HepG2 (cell line): ENCODE data around the gene RPLP2. TPM values are rescaled to one million over a fixed set of nuclear protein-coding genes. Genes with fewer than 3 reads are reported as not detected.
A peak's percentile ranks its signal among the peaks of the same experiment; 100 is the strongest.

Experiments used
- ATF5 ChIP-seq: sonication (generic); formaldehyde crosslinking; IDR thresholded peaks from 2 replicates; pipeline ENCODE4 v1.4.0; 2020; ENCODE audit warnings: mild to moderate bottlenecking, low read depth, missing genetic modification reagents
- BRCA1 ChIP-seq: sonication (generic); formaldehyde crosslinking; IDR thresholded peaks from 2 replicates; pipeline ENCODE4 v1.4.0; 2020; ENCODE audit warnings: missing genetic modification reagents
- DNMT3B ChIP-seq: conservative IDR thresholded peaks from 2 replicates; pipeline ENCODE4 v1.6.1; 2016; ENCODE audit warnings: missing biosample characterization, control low read depth
- FOSL1 ChIP-seq: sonication (generic); formaldehyde crosslinking; IDR thresholded peaks from 2 replicates; pipeline ENCODE4 v1.9.0; 2021; ENCODE audit warnings: missing genetic modification reagents, borderline replicate concordance
- HMG20A ChIP-seq: IDR thresholded peaks from 2 replicates; pipeline ENCODE4 v1.6.1; 2016; ENCODE audit warnings: borderline replicate concordance
- IKZF5 ChIP-seq: IDR thresholded peaks from 2 replicates; pipeline ENCODE4 v1.6.1; 2018; ENCODE audit warnings: missing genetic modification reagents, mild to moderate bottlenecking, missing compliant biosample characterization
- RFX3 ChIP-seq: IDR thresholded peaks from 2 replicates; pipeline ENCODE4 v1.6.1; 2016; ENCODE audit warnings: missing biosample characterization, missing genetic modification reagents
- RNF2 ChIP-seq: fragments of 450-650 bp; conservative IDR thresholded peaks from 2 replicates; pipeline ENCODE4 v1.6.1; 2016; ENCODE audit warnings: low read depth
- SRY ChIP-seq: sonication (generic); formaldehyde crosslinking; IDR thresholded peaks from 2 replicates; pipeline ENCODE4 v1.8.0; 2022; ENCODE audit warnings: mild to moderate bottlenecking, missing genetic modification reagents
- ZBTB37 ChIP-seq: sonication (generic); formaldehyde crosslinking; IDR thresholded peaks from 2 replicates; pipeline ENCODE4 v1.4.0; 2020; ENCODE audit warnings: mild to moderate bottlenecking, missing genetic modification reagents
- ZNF496 ChIP-seq: sonication (generic); formaldehyde crosslinking; IDR thresholded peaks from 2 replicates; pipeline ENCODE4 v1.8.1; 2023; ENCODE audit warnings: mild to moderate bottlenecking, moderate library complexity, missing genetic modification reagents; ENCODE audit not compliant: insufficient replicate concordance
- ZNF609 ChIP-seq: sonication (generic); formaldehyde crosslinking; IDR thresholded peaks from 2 replicates; pipeline ENCODE4 v1.4.0; 2020; ENCODE audit warnings: mild to moderate bottlenecking, missing genetic modification reagents, borderline replicate concordance
- ZNF737 ChIP-seq: sonication (generic); formaldehyde crosslinking; IDR thresholded peaks from 2 replicates; pipeline ENCODE4 v1.5.0; 2020; ENCODE audit warnings: missing genetic modification reagents, mild to moderate bottlenecking, borderline replicate concordance
- ZNF766 ChIP-seq: sonication (generic); formaldehyde crosslinking; IDR thresholded peaks from 2 replicates; pipeline ENCODE4 v1.5.0; 2020; ENCODE audit warnings: missing genetic modification reagents, borderline replicate concordance
- ZNF770 ChIP-seq: sonication (generic); formaldehyde crosslinking; IDR thresholded peaks from 2 replicates; pipeline ENCODE4 v1.5.0; 2020; ENCODE audit warnings: mild to moderate bottlenecking, missing genetic modification reagents
- polyA plus RNA-seq, 8 experiments: library from polyadenylated mRNA; depleted of rRNA in 3 of 8; stranded (reverse) in 7 of 8; unstranded in 1 of 8; fragments of >200 nt; fragmentation: Illumina TruSeq in 4 of 8; extraction: Trizol in 4 of 8; gene quantifications; 2 replicates each; pipeline versions ENCODE4 v1.2.1 to v1.2.3, GENCODE V29; 2011 to 2016; ENCODE audit warnings: low read depth in 4 of 8, missing spikeins in 1 of 8, mixed read lengths in 1 of 8; ENCODE audit not compliant: insufficient read depth in 1 of 8
- total RNA-seq, 5 experiments: library from RNA; depleted of rRNA; stranded (reverse); fragments of >200 nt; fragmentation: Illumina TruSeq; extraction: Trizol; gene quantifications; 2 replicates each; pipeline ENCODE4 v1.2.3, GENCODE V29; 2016; ENCODE audit warnings: low read depth in 1 of 5

The RPLP2 gene
- total and polyA plus RNA-seq, 2 of the 13 experiments (the other 11 are each of a cell fraction or from before 2014, with no cell fraction given), result 978 to 2,106 TPM

- TF ChIP-seq HMG20A, result no peak; the same call in 1 of the 2 replicates
- TF ChIP-seq ZNF737, result no peak
- TF ChIP-seq RFX3 (CRISPR knock-in tag), result no peak
- TF ChIP-seq ATF5 (CRISPR knock-in tag), result no peak
- TF ChIP-seq BRCA1 (CRISPR knock-in tag), result no peak
- no peak for TF ChIP-seq ZNF496
- TF ChIP-seq IKZF5 (CRISPR knock-in tag), result no peak
- TF ChIP-seq FOSL1 (CRISPR knock-in tag), result no peak
- no peak for TF ChIP-seq SRY
- TF ChIP-seq ZNF609 (CRISPR knock-in tag), result peak; percentile 79; the same call in 1 of the 2 replicates
- TF ChIP-seq DNMT3B, result no peak
- TF ChIP-seq ZNF766 (CRISPR knock-in tag), result no peak
- 0 out of 2 replicates have a peak, but pooled peaks have one; percentile 43 for TF ChIP-seq RNF2
- TF ChIP-seq ZBTB37 (CRISPR knock-in tag), result no peak
- TF ChIP-seq ZNF770 (CRISPR knock-in tag), result peak; percentile 16; the same call in 1 of the 2 replicates
These were observed 34.3 kb downstream of the RPLP2 start (continued) for GRCh38 chr11:843818-844692.
